GM21423 (cell line): ENCODE results near the gene APOL3.
"Not testable (repeated sequence)": the region's sequence is repeated elsewhere in the genome, so short reads cannot be mapped to it uniquely, and the experiment has no call there.

Source experiments
- ATAC-seq: cut with Tn5 transposase; IDR thresholded peaks from one replicate; pipeline ENCODE4 v1.9.1; 2021; ENCODE audit warnings: mild to moderate bottlenecking, moderate library complexity; ENCODE audit not compliant: unreplicated experiment

Gene APOL3, protein sequence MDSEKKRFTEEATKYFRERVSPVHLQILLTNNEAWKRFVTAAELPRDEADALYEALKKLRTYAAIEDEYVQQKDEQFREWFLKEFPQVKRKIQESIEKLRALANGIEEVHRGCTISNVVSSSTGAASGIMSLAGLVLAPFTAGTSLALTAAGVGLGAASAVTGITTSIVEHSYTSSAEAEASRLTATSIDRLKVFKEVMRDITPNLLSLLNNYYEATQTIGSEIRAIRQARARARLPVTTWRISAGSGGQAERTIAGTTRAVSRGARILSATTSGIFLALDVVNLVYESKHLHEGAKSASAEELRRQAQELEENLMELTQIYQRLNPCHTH

DNA sequence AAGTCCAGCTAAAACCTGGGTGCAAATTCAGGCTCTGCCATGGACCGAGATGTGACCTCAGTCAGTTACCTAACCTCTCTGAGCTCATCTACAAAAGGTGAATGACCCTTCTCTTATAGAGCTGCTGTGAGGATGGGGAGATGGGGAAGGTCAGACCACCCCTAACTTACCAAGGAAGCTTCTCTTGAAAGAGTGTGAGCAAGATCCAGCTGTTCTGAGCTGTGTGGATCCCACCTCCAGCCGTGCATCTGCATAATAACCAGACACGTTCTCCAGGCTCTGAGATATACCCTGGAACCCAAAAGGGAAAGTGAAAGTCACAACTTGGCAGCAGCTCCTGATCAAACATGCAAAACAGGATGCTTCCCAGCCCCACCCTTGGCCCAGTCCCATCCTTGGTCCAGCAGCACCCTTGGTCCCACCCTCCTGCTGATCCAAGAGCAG, at the start of gene APOL3:
APOL3 (minus strand) TSS at position 257 of the 444 bp plus-strand sequence. CDS start 11,700 bp downstream, outside the sequence.
- ATAC-seq = no peak

DNA sequence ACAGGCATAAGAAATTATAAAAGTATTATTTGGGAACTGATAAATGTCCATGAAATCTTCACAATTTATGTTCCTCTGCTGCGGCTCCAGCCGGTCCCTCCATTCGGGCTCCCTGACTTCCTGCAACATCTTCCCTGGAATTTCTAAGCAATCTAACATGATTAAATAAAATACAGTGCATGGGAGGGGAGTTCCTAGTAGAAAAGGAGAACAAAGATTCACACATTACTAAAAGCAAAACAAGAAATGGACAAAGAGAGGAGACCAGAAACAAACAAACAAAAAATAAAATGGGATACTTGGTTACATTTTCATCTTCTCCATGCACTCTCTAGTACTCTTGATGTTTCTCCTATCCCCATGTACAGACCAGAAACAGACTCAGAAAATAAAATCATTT, 49.7 kb upstream of the APOL3 start:
- no peak for ATAC-seq

DNA sequence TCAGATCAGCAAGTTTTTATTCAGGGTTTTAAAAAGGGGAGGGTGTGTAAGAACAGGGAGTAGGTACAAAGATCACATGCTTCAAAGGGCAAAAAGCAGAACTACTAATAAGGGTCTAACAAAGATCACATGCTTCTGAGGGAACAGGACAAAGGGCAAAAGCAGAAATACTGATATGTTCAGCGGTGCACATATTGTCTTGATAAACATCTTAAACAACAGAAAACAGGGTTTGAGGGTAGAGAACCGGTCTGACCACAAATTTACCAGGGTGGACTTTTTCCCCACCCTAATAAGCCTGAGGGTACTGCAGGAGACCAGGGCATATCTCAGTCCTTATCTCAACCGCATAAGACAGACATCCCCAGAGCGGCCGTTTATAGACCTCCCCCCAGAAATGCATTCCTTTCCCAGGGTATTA, 48.9 kb upstream of the APOL3 start:
- not testable (repeated sequence) for ATAC-seq

DNA sequence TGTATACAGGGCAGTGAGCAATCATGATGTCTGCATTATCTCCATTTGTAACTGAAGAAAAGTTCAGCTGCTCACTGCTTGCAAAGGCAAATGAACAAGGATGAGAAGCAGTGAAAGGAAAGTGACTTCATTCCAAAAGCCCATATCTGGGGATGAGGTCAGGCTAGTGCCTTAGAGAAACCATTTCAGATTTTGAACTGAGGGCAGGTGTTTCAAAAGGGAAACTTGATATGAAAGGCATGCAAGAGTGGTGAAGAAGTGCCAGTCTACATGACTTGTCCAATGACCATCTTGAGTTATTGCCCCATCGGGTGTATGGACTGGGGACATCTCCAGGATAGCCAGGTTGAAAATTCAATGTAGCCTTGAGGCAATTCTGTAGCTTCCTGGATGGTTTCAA, 48.4 kb upstream of the APOL3 start:
- no peak for ATAC-seq

DNA sequence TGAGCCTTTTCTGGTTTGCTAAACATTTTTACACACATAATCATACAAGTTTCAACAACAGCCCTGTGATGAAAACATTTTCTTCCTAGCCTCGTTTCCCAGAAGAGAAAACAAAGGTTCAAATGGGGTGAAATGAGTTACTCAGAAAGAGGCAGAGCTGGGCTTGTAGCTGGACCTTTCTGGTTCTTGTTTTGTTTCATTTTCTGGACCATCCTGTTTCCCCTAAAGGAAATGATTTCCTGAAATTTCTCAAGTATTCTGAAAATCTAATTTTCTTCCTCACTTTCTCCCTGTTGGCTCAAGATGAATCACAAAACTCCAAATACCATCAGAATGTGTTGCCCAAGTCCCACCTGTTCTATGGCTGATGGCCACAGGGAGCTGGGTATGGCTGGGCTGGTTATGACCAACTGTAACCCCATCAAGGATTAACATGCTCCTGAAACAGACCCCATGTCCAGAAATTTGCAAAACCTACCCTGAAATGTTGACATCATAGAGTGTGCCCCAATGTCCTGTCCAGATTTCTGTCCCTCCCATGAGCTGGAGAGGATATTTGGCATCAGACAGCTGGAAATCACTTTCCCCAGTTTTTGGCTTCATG, 47.7 kb upstream of the APOL3 start:
- ATAC-seq = no peak

DNA sequence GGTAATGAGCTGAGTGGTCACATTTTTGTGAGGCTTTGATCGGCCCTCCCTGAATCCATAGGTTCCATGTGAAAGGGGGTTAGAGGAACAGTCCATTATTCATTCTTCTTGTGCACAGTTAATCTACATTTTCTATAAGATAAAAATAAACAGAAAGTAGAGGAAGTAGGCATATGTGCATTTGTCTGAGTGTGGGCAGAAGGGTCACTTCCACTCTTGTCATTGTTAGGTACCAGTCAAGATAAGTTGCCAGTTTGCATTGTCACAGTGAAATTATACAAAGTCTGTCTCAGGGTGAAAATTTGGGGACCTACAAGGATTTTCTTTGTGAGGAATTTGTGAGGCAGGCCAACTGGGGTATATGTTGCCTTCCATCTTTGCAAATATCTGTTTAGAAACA, 45.7 kb upstream of the APOL3 start:
- ATAC-seq = no peak

DNA sequence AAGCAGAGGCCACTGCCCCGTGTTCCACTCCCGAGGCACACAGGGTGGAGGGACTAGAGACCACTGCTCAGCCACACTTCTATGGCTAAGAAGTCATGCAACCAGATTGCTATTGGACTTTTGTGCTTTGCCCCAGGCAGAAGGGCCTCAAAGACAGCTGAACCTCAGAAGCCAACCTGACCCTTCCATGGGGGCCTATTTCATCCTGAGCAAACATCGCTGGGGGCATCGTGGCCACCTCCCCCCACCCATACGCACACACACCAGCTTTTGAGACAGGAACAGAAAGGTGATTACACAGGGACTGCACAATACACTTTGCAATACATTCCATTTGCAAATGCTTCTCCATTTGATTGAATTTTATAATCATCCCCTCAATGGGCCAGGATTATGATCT, 45.0 kb upstream of the APOL3 start:
- ATAC-seq = not testable (repeated sequence)

DNA sequence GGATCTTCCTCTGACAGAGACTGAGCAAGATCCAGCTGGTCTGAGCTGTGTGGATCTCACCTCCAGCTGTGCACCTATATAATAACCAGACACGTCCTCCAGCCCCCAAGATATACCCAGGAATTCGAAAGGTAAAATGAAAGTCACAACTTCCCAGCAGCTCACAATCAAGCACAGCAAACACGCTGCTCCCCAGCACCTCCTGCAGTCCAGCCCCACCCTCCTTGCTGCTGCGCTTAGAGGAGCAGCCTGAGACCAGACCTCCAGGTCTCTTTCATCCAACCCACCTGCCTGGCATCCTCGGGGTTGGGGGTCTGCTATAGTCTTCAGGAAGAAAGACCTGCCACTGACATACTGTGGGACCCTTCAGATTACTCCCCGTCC, 44.1 kb upstream of the APOL3 start:
- no peak for ATAC-seq

DNA sequence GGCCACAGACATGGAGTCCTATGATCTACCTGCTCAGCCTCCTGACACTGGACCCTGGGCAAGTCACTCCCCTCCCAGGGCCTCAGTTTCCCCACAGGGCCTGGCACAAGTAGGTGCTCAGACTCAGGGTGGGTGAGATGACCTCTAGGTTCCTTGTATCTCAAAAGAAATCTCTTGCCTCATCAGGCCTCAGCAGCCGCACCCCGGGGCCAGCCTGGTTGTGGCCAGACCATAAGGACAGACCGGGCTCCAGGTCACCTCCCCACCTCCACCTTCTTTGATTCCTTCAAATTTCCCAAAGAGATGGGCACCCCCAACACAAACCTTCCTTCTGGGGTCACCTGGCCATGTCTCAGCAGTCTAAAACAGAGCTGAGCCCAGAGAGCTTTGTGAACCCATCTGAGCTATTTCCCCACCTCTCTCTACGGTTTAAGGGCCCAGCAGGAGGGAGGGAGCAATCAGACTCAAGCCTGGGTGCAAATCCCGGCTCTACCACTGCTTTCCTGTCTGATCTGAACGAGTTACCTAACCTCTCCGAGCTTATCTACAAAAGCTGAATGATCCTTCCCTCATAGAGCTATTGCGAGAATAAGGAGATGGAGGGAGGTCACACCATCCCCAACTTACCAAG, 43.6 kb upstream of the APOL3 start:
- no peak for ATAC-seq

DNA sequence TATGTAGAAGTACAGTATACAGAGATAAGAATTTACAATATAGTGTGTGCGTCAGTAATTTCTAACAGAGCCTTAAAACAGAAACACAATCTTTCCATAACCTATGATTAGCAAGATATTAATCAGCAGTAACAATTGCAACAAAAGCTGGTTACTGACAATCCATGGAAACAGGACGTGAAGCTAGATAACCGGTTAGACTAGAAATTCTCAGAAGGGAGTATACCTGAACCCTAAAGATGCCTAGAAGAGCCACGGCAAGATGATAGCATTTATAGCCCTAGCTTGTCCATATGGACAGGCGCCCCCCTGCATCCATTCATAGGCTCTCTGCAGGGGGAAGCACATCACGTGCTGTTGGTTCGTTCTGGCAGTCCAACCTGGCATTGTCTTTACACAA, 42.9 kb upstream of the APOL3 start:
- not testable (repeated sequence) for ATAC-seq

DNA sequence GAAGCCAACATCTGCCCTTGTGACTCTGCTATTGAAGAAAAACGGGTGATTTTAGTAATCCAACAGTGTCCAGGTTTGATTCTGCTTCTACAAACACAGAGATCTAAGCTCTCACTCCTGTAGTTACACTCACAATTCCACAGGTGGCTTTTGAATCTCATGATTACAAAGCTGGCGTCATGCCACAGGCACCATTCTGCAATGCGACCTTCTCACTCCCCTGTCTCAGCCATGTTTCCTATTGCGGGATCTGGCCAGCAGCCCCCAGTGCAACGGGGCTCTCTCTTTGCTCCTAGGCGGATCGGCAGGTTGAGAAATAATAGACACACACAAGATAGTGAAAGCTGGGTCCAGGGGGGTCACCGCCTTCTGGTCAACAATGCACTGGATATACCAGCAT, 42.4 kb upstream of the APOL3 start:
- ATAC-seq = not testable (repeated sequence)

DNA sequence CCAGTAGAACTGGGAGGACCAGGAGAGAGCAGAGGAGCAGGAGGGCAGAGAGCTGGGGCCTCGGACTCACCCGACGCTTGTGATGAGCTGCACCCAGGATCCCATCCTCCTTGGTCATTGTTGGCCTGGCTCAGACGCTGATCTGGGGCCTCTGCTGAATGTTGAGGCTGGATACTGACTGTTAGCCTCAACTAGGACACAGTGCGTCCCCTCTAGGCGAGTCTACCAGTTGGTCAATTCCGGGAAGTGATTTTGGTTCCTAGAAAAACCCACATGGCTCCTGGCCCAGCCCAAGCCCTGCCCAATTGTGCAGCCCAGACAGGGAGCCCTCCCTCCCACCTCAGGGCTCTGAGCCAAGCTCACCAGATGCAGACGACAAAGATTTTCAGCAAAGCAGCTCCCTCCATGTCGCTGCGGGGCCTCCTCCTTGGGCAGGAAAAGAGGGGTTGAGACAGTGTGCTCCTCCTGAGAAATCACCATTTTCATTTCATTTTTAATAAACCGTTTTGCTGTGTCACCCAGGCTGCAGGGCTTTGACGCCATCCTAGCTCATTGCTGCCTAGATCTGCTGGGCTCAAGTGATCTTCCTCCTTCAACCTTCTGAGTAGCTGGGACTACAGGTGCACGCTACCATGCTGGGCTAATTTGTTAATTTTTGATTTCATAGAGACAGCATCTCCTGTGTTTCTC, 41.2 kb upstream of the APOL3 start, which contains the start of gene APOL4:
APOL4 (minus strand) TSS at position 180 of the 690 bp plus-strand sequence; CDS start at position 105, 75 bp downstream.
- no peak for ATAC-seq

DNA sequence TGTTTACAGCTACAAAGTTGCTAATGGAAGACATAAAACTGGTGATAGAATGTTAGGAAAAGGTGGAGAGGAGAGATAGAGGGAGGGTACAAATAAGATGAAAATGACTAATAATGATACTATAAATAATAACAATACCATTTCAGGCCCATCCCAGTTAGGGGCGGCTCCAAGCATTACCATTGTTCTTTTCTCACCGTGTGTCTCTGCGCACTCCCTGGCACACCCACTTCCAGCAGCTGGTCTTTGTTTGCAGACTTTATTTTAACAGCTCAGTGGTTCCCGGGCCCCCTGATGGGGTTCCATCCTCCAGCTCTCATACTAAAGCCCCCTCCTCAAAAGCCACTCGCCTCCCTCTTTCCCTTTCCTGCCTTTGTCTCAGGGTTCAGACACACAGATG, 40.5 kb upstream of the APOL3 start:
- not testable (repeated sequence) for ATAC-seq

DNA sequence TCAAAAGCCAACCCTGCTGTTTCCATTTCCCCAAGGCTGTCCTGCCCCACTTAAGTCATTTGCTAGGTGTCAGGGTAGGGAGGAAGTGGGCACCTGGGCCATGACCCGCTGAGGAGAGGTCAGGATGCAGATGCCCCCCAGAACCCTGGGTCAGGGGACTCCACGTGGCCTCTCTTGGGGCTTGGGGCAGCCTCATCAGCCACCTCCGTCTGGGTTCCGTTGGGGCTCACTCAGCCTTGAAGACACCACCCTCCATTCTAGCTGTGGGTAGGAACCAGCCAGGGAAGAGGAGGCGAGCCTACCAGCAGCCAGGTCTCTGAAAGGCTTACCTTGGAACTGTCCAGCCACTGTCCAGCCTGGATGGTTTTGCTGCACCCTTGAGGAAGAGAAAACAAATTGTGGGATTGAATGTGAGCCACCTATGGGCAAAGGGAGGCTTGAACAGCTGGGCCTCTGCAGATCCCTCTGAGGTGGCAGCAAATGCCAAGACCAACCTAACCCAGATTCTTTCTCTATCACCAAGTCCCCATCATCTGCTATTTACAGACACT, 38.5 kb upstream of the APOL3 start:
- ATAC-seq = no peak

DNA sequence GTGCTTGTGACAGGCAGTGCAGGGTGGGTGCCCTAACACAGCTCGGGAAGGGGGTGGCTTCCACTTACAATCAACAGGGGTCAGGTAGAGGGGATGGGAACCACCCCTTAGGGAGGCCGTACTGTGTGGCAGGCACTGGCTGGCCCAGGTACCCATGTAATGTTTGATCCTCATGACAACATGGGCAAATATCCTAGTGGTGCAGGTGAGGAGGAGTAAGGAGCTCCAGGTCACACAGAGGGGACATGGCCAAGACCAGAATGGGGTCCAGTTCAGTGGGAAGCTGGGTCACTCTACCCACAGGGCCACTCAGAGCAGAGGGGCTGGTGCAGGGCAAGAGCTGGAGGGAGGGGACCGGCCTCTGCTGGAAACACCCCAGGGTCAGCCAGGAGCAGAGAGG, 38.0 kb upstream of the APOL3 start:
- ATAC-seq = no peak

DNA sequence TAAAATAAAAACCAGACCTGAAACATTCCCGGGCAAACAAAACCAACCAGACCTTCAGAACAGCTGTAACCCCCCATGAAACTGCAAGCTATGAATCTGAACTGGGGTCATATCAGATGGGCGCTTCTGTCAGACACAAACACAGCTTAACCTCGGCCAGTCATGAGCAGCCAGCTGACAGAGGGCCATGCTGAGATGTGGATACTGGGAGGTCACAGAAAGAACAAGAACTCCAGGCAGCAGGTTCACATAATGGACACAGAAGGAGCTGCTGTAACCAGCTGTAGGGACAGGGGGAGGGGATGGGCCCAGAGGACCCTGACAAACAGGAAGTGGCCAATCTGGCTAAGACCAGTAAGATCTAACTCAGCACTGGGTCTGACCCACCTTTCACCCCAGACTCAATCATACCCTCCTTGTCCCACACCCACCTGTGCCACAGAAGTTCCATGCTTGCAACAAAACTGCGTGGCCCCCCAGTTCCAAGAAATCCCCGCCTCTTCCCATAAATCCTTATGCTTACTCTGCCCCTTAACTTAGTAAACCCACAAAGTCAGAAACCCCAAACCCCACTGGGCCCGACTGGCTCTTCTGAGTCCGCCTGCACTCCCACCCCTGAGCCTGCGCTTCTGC, 37.1 kb upstream of the APOL3 start:
- no peak for ATAC-seq

DNA sequence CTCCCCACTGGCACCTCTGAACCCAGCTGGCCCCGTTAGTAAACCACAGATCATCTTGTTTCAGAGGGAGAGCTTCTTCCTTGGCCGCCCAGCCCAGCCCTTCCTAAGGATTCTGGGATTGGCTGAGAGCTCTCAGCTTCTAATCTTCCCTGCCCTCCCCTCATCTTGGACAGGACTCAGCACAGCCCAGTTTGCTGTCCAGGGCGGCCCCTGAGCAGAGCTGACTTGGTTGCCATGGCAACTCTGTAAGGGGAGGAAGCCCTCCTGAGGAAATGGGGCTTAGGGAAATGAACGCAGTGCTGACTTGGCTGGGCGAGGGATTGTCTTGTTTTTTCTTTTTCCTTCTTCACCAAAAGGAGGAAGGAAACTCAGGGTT, 36.5 kb upstream of the APOL3 start:
- no peak for ATAC-seq

DNA sequence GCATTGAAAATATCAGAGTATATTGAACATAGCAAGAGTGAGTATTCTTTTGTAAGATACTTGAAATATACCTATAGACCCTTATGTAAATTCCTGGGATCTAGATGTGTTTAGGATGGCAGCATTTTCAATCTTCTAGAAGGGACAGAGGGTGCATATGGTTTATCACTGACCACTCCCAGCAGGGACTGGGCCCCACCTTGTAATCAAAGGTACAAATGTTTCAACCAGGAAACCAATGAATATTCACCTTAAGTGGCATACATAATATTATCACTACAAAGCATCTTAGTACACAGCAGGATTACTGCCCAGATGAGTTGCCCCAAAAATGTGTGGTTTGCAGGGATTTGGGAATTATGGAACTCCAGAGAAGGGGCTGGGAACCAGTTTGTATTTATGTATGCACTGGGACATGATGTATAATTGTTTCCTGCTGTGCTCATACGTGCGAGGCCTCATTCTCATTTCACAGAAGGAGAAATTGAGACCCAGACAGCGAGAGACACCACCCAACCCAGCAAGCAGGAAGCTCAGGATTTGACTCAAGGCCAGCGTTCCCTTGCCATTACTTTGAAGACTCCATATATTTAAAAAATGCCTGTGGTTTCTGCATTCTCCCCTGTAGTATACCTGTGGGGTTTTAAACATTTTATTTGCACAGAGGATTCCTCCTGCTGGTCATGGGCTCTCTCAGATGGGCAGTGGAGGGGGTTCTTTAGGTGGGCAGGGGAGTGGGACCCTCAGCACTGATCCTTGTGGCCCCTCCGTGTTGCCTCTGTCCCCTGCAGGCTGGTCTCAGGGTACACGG, 35.9 kb upstream of the APOL3 start:
- ATAC-seq = no peak

DNA sequence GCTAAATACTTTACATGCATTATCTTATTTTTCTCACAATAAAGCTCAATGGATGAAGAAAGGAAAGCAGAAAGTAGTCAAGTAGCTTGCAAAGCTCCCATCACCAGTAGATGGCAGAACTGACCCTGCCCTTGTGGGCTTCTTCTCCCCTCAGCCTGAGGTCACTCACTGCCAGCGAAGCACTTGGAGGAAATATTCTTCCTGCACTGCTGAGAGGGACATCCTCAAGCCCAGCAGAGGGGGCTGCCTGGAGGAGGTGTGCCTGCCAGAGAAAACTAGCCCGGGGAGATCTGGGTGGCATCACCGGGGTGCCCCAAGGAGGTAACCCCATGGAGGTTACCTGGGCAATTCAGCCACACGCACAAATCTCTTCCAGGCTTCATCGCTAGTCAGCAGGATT, 34.4 kb upstream of the APOL3 start:
- no peak for ATAC-seq

DNA sequence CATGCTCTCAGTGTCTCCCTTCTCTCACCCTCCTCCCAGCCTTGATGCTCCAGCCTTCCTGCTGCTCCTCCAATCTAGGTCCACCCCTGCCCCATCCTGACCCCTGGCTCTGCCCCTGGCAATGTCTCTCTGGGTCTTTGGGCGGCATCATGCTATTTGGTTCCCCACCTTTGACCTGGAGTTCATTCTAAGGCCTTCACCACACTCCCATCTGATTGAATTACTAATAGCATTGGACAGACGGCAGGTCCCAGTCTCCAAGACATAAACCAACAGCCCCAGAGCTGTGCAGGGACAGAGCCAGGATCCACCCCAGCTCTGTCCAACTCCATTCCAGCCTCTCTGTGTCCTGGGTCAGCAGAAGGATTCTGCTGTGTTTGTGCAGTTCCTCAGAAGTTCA, 33.8 kb upstream of the APOL3 start:
- no peak for ATAC-seq
